Lung (tissue), 12 donors: ENCODE data around the gene NOS1. TPM values are rescaled to one million over a fixed set of nuclear protein-coding genes. Genes with fewer than 3 reads are reported as not detected.
A peak's percentile ranks its signal among the peaks of the same experiment; 100 is the strongest.

Experiments
- ATAC-seq: fragments of 200-7000 bp; cut with Tn5 transposase; one replicate; pipeline ENCODE4 v1.9.1; 2020; ENCODE audit warnings: moderate number of reproducible peaks; ENCODE audit not compliant: insufficient read depth, low FRiP score
- DNase-seq, 3 donors: peaks; one replicate each; pipeline ENCODE4 v3.0.0-alpha.2; 2013 to 2017
- H3K27ac ChIP-seq, 2 donors: one replicate each; pipeline ENCODE4 v1.5.1; 2013; ENCODE audit warnings: mild to moderate bottlenecking in 2 of 2, moderate library complexity in 2 of 2, control low read depth in 1 of 2, inconsistent platforms in 1 of 2, low read depth in 1 of 2, low read length in 1 of 2
- H3K27me3 ChIP-seq, 3 donors: one replicate each; pipeline ENCODE4 v1.5.1; 2013; ENCODE audit warnings: low read length in 2 of 3; ENCODE audit not compliant: control insufficient read depth in 3 of 3, insufficient read depth in 3 of 3
- H3K36me3 ChIP-seq, 4 donors: one replicate each; pipeline ENCODE4 v1.5.1; 2013; ENCODE audit warnings: low read length in 4 of 4, mild to moderate bottlenecking in 1 of 4, moderate library complexity in 1 of 4; ENCODE audit not compliant: control insufficient read depth in 4 of 4, insufficient read depth in 4 of 4
- H3K4me1 ChIP-seq, 5 donors: one replicate each; pipeline ENCODE4 v1.5.1; 2013; ENCODE audit warnings: low read length in 5 of 5, mild to moderate bottlenecking in 2 of 5, moderate library complexity in 1 of 5; ENCODE audit not compliant: control insufficient read depth in 5 of 5, insufficient read depth in 5 of 5
- H3K4me3 ChIP-seq: one replicate; pipeline ENCODE4 v1.5.1; 2013; ENCODE audit warnings: mild to moderate bottlenecking, control low read depth, moderate library complexity
- H3K9ac ChIP-seq, 2 donors: one replicate each; pipeline ENCODE4 v1.5.1; 2013; ENCODE audit warnings: low read length in 2 of 2, control low read depth in 1 of 2; ENCODE audit not compliant: insufficient read depth in 1 of 2
- H3K9me3 ChIP-seq, 4 donors: one replicate each; pipeline ENCODE4 v1.5.1; 2013; ENCODE audit warnings: low read length in 3 of 4, mild to moderate bottlenecking in 1 of 4, moderate library complexity in 1 of 4; ENCODE audit not compliant: control insufficient read depth in 4 of 4, insufficient read depth in 3 of 4
- WGBS, 2 donors: extraction: QIAGEN DNeasy Blood & Tissue Kit; methylation state at CpG; one replicate each; pipeline ENCODE4 v1.1.7; 2013; 5-methylcytosine and 5-hydroxymethylcytosine counted together
- polyA plus RNA-seq, 2 donors: library from polyadenylated mRNA; stranded (reverse); fragments of 200-250 nt; gene quantifications; one replicate each; pipeline ENCODE4 v1.2.1, GENCODE V29; 2013
- total RNA-seq, 2 donors: library from RNA; depleted of rRNA in 1 of 2; stranded (reverse); fragments of >200 nt in 1 of 2; gene quantifications; one replicate each; pipeline ENCODE4 v1.2.1, GENCODE V29; 2014 to 2021
- TF ChIP-seq, protein P1 (sequence below): IDR thresholded peaks from 2 replicates; pipeline ENCODE4 v1.5.1; 2012; ENCODE audit warnings: mild to moderate bottlenecking; ENCODE audit errors: control extremely low read depth, extremely low read depth
- donor health status: control.
- donor health status: control.
- donor health status: Bipolar disorder and iron deficiency.
- donor health status: healthy.
- donor health status: DM: yes; HTN: yes; CAD: no.

NOS1 gene
- total and polyA plus RNA-seq, 4 donors: 0.25 to 2.4 (median 0.74) TPM

DNA sequence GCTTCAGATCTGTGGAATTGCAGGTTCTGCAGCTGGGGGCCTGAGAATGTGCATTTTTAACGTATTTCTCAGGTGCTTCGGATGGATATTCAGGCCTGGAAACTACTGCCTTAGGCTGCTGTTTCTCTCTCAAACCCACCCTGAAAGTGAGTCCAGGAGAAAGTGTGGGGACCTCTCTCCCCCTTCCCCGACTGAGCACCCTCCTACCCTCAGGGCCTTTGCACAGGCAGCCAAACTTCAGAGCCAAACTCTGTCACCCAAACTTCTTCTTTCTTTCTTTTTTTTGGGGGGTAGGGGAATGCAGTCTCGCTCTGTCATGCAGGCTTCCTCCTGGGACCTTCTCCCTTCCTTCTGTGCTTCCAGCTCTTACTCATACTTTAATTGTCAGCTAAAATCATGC, 88.7 kb downstream of the NOS1 start:
- no peak for ATAC-seq
- Histone ChIP-seq H3K9me3 (no peaks in the 10 kb centered on the region), H3K27me3 (no peaks in the 10 kb centered on the region), H3K9ac (no peak overlapping the region), H3K27ac (no peak overlapping the region), H3K36me3 (no peaks in the 10 kb centered on the region), H3K4me1 (no peaks in the 10 kb centered on the region), H3K4me3 (no peak overlapping the region)
- TF ChIP-seq, protein P1, sequence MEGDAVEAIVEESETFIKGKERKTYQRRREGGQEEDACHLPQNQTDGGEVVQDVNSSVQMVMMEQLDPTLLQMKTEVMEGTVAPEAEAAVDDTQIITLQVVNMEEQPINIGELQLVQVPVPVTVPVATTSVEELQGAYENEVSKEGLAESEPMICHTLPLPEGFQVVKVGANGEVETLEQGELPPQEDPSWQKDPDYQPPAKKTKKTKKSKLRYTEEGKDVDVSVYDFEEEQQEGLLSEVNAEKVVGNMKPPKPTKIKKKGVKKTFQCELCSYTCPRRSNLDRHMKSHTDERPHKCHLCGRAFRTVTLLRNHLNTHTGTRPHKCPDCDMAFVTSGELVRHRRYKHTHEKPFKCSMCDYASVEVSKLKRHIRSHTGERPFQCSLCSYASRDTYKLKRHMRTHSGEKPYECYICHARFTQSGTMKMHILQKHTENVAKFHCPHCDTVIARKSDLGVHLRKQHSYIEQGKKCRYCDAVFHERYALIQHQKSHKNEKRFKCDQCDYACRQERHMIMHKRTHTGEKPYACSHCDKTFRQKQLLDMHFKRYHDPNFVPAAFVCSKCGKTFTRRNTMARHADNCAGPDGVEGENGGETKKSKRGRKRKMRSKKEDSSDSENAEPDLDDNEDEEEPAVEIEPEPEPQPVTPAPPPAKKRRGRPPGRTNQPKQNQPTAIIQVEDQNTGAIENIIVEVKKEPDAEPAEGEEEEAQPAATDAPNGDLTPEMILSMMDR: no peak
- no peak for DNase-seq
- WGBS, 2 donors: 89 to 92% methylated on average over 4 of the region's 4 CpGs

DNA sequence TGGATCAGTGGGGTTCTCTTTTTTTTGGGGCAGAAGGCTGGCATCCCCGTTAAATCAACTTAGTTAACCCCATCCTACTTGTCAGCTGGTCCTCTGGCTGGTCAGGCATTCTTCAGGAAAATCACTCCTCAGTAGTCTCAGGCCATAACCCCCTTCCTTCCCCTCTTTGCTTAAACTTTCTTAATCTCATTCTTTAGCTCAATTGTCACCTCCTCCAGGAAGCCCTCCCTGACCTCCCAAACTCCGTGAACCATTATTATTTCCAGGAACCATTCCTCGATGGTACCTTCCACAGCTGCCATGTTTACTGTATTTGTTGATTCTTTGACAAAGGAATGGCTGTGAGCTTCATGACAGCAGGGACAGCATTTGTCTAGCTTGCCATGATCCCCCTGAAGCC, 98.7 kb downstream of the NOS1 start:
- DNase-seq: no peak
- H3K36me3 ChIP-seq: no peaks in the 10 kb centered on the region
- 73 to 74% methylated on average over 3 of the region's 3 CpGs for WGBS, 2 donors
- no peak overlapping the region for H3K4me3 ChIP-seq
- H3K4me1 ChIP-seq: no peaks in the 10 kb centered on the region
- no peak overlapping the region for H3K27ac ChIP-seq
- ATAC-seq: no peak
- H3K9me3 ChIP-seq: peaks cover 0 to 5% (median 0%) of the 10 kb centered on the region in 4 donors
- no peaks in the 10 kb centered on the region for H3K27me3 ChIP-seq
- TF ChIP-seq, protein P1: no peak
- no peak overlapping the region for H3K9ac ChIP-seq

DNA sequence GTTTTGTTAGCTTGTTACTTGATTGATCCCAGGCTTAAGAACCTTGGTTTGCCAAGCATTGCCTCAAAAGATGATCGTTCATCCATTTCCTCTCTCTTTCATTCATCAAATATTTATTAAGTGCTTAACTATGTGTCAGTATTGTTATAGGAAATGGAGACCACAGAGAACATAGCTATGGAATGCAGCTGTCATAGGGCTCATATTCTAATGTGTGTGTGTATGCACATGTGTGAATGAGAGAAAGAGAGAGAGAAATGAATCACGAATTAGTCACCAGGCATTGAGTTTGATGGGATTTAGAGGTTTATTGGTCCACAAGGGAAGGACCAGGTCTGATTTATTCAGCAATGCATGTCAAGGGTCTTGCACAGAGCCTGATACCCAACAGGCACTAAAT, 100.2 kb downstream of the NOS1 start:
- ATAC-seq (no peak), DNase-seq (peak in 1 of 3 donors; percentile 0)
- Histone ChIP-seq H3K36me3 (no peaks in the 10 kb centered on the region), H3K4me1 (no peaks in the 10 kb centered on the region), H3K27ac (no peak overlapping the region), H3K9me3 (no peaks in the 10 kb centered on the region), H3K4me3 (no peak overlapping the region), H3K9ac (no peak overlapping the region), H3K27me3 (no peaks in the 10 kb centered on the region)
- WGBS, 2 donors: 68 to 72% methylated on average over 2 of the region's 2 CpGs
- TF ChIP-seq, protein P1: no peak

DNA sequence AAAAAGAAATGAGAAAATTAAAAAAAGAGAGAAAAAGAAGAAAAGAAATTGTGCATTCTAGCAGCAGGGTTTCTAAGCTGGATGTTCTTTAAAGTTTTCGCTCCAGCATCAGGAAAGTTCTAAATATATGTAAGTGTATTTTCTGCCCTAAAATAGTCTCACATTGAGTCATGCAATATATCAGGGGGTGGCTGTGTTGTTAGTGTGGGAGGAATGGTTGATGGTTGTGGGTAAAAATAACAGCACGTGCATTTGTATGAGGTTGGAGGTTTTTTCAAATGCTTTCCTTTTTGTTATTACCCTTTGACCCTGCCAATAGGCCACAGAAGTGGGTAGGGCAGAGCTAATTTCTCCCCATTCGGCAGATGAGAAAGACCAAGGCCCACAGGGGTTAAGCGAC, 106.0 kb downstream of the NOS1 start:
- no peaks in the 10 kb centered on the region for H3K4me1 ChIP-seq
- DNase-seq: no peak
- H3K36me3 ChIP-seq: no peaks in the 10 kb centered on the region
- 84 to 90% methylated on average over 4 of the region's 4 CpGs for WGBS, 2 donors
- no peak overlapping the region for H3K27ac ChIP-seq
- H3K4me3 ChIP-seq: no peak overlapping the region
- H3K9ac ChIP-seq: no peak overlapping the region
- no peak for ATAC-seq
- H3K27me3 ChIP-seq: no peaks in the 10 kb centered on the region
- H3K9me3 ChIP-seq: peaks cover 0 to 3% (median 0%) of the 10 kb centered on the region in 4 donors
- TF ChIP-seq, protein P1: no peak
